Measurements from ENCODE around the gene ADAMTSL1.

DNA sequence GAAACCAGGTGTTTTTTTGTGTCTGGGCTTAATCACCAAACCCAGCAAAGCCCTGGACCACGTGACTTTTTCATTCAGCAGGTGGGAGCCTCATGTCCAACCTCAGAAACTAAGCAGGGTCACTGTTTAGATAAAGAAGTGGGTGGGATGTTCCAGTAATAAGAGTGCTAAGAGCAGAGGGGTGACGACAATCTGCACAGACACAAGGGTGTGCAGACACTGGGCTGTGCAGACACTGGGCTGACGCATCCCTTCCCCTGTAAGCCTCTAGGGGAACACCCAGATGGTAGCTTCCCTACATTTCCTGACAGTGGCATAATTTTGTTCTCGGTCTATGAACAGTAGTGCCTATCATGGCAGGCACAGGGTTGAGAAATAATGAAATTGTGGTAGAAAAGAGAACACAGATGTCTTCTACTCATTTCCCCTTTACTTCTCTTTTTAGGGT, 474.0 kb downstream of the ADAMTSL1 start:
- TF ChIP-seq, protein P1, sequence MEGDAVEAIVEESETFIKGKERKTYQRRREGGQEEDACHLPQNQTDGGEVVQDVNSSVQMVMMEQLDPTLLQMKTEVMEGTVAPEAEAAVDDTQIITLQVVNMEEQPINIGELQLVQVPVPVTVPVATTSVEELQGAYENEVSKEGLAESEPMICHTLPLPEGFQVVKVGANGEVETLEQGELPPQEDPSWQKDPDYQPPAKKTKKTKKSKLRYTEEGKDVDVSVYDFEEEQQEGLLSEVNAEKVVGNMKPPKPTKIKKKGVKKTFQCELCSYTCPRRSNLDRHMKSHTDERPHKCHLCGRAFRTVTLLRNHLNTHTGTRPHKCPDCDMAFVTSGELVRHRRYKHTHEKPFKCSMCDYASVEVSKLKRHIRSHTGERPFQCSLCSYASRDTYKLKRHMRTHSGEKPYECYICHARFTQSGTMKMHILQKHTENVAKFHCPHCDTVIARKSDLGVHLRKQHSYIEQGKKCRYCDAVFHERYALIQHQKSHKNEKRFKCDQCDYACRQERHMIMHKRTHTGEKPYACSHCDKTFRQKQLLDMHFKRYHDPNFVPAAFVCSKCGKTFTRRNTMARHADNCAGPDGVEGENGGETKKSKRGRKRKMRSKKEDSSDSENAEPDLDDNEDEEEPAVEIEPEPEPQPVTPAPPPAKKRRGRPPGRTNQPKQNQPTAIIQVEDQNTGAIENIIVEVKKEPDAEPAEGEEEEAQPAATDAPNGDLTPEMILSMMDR (IDR thresholded peaks at IDR 0.05): no peak
- TF ChIP-seq, protein P2, sequence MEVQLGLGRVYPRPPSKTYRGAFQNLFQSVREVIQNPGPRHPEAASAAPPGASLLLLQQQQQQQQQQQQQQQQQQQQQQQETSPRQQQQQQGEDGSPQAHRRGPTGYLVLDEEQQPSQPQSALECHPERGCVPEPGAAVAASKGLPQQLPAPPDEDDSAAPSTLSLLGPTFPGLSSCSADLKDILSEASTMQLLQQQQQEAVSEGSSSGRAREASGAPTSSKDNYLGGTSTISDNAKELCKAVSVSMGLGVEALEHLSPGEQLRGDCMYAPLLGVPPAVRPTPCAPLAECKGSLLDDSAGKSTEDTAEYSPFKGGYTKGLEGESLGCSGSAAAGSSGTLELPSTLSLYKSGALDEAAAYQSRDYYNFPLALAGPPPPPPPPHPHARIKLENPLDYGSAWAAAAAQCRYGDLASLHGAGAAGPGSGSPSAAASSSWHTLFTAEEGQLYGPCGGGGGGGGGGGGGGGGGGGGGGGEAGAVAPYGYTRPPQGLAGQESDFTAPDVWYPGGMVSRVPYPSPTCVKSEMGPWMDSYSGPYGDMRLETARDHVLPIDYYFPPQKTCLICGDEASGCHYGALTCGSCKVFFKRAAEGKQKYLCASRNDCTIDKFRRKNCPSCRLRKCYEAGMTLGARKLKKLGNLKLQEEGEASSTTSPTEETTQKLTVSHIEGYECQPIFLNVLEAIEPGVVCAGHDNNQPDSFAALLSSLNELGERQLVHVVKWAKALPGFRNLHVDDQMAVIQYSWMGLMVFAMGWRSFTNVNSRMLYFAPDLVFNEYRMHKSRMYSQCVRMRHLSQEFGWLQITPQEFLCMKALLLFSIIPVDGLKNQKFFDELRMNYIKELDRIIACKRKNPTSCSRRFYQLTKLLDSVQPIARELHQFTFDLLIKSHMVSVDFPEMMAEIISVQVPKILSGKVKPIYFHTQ (CRISPR knock-in tag; IDR thresholded peaks at IDR 0.05): no peak
- no peak for TF ChIP-seq RELA (CRISPR knock-in tag; IDR thresholded peaks at IDR 0.05; ENCODE audit: borderline replicate concordance)
- TF ChIP-seq, protein P3, sequence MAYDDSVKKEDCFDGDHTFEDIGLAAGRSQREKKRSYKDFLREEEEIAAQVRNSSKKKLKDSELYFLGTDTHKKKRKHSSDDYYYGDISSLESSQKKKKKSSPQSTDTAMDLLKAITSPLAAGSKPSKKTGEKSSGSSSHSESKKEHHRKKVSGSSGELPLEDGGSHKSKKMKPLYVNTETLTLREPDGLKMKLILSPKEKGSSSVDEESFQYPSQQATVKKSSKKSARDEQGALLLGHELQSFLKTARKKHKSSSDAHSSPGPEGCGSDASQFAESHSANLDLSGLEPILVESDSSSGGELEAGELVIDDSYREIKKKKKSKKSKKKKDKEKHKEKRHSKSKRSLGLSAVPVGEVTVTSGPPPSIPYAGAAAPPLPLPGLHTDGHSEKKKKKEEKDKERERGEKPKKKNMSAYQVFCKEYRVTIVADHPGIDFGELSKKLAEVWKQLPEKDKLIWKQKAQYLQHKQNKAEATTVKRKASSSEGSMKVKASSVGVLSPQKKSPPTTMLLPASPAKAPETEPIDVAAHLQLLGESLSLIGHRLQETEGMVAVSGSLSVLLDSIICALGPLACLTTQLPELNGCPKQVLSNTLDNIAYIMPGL (CRISPR knock-in tag; IDR thresholded peaks at IDR 0.05): no peak
- TF ChIP-seq CBFB (CRISPR knock-in tag; IDR thresholded peaks at IDR 0.05; ENCODE audit: low read depth): no peak
